SK-N-SH (cell line): Measurements from ENCODE around the gene MEAK7. TPM values are rescaled to one million over a fixed set of nuclear protein-coding genes. Genes with fewer than 3 reads are reported as not detected.

Experiments used
- CTCF ChIA-PET: fragments of 300-600, 350-600 bp; formaldehyde crosslinking; extraction: SDS; loops from one replicate; lab custom pipeline; 2021; lab: Yijun Ruan, JAX
- POLR2A ChIA-PET: fragments of 350-600 bp; sonication (Branson Sonifier 250); formaldehyde crosslinking; extraction: SDS; loops from one replicate; lab custom pipeline; 2020; ENCODE audit warnings: antibody characterized with exemption, inconsistent platforms; lab: Yijun Ruan, JAX
- DNase-seq: peaks from one replicate; pipeline ENCODE4 v3.0.0; 2012
- H2AFZ ChIP-seq: fragments of 200-600 bp; sonication (generic); 2 replicates; pipeline ENCODE4 v1.8.1; 2016; ENCODE audit warnings: antibody characterized with exemption, mild to moderate bottlenecking, low read depth
- H3F3A ChIP-seq: fragments of 200-600 bp; sonication (generic); replicated peaks from 2 replicates; pipeline ENCODE3; 2016; ENCODE audit warnings: antibody characterized with exemption, mild to moderate bottlenecking; ENCODE audit not compliant: insufficient read depth
- H3K27ac ChIP-seq, 2 experiments: fragments of 200-500 bp in 1 of 2; fragments of 200-600 bp in 1 of 2; sonication (Bioruptor generic) in 1 of 2; sonication (generic), shearing (Covaris generic) in 1 of 2; 2 replicates each; pipeline versions ENCODE4 v1.5.1 to v1.6.1; 2014 to 2016; ENCODE audit warnings: low read depth in 2 of 2, inconsistent platforms in 1 of 2, low read length in 1 of 2, mild to moderate bottlenecking in 1 of 2, mixed read lengths in 1 of 2
- H3K27me3 ChIP-seq: fragments of 200-600 bp; sonication (generic), shearing (Covaris generic); 2 replicates; pipeline ENCODE4 v1.6.1; 2016; ENCODE audit warnings: mixed run types; ENCODE audit not compliant: insufficient read depth
- H3K36me3 ChIP-seq, 2 experiments: fragments of 200-500 bp in 1 of 2; fragments of 200-600 bp in 1 of 2; sonication (Bioruptor generic) in 1 of 2; sonication (generic) in 1 of 2; replicated peaks in 1 of 2; 2 replicates each; pipeline versions ENCODE3 to v1.5.1; 2014 to 2016; ENCODE audit warnings: low read length in 1 of 2, mild to moderate bottlenecking in 1 of 2; ENCODE audit not compliant: insufficient read depth in 2 of 2, control insufficient read depth in 1 of 2
- H3K4me1 ChIP-seq, 2 experiments: fragments of 200-500 bp in 1 of 2; fragments of 200-600 bp in 1 of 2; sonication (Bioruptor generic) in 1 of 2; sonication (generic), shearing (Covaris generic) in 1 of 2; 2 replicates each; pipeline versions ENCODE4 v1.5.1 to v1.6.1; 2014 to 2016; ENCODE audit warnings: low read depth in 1 of 2, low read length in 1 of 2, mixed run types in 1 of 2; ENCODE audit not compliant: insufficient read depth in 2 of 2, control insufficient read depth in 1 of 2
- H3K4me2 ChIP-seq: fragments of 200-600 bp; sonication (generic), shearing (Covaris generic); 2 replicates; pipeline ENCODE4 v1.6.1; 2017; ENCODE audit warnings: mixed run types
- H3K4me3 ChIP-seq, 2 experiments: fragments of 200-500 bp in 1 of 2; fragments of 200-600 bp in 1 of 2; sonication (Bioruptor generic) in 1 of 2; sonication (generic), shearing (Covaris generic) in 1 of 2; 2 replicates each; pipeline versions ENCODE4 v1.5.1 to v1.8.1; 2014 to 2016; ENCODE audit warnings: low read depth in 2 of 2, inconsistent platforms in 1 of 2, low read length in 1 of 2, mild to moderate bottlenecking in 1 of 2, mixed read lengths in 1 of 2, moderate library complexity in 1 of 2
- H3K79me2 ChIP-seq: fragments of 200-600 bp; sonication (generic); 2 replicates; pipeline ENCODE4 v1.8.1; 2017; ENCODE audit warnings: mild to moderate bottlenecking; ENCODE audit not compliant: insufficient read depth
- H3K9ac ChIP-seq: fragments of 200-600 bp; sonication (generic); 2 replicates; pipeline ENCODE4 v1.6.1; 2017; ENCODE audit warnings: mixed run types
- H3K9me2 ChIP-seq: fragments of 200-600 bp; sonication (generic); 2 replicates; pipeline ENCODE4 v1.6.1; 2017; ENCODE audit warnings: mixed run types
- H3K9me3 ChIP-seq: fragments of 200-600 bp; sonication (generic); 2 replicates; pipeline ENCODE4 v1.6.1; 2017; ENCODE audit warnings: mixed run types, mild to moderate bottlenecking, moderate library complexity
- H4K20me1 ChIP-seq: fragments of 200-600 bp; sonication (generic); 2 replicates; pipeline ENCODE4 v1.6.1; 2017; ENCODE audit warnings: mild to moderate bottlenecking, mixed run types; ENCODE audit not compliant: insufficient read depth
- CHD2 ChIP-seq: fragments of 150-350 bp; IDR thresholded peaks from 2 replicates; pipeline ENCODE4 v1.6.1; 2018; ENCODE audit warnings: low read length; ENCODE audit not compliant: partially characterized antibody
- CTCF ChIP-seq: fragments of 200-600 bp; sonication (generic); IDR thresholded peaks from 2 replicates; pipeline ENCODE4 v1.6.1; 2017; ENCODE audit warnings: antibody characterized with exemption, mild to moderate bottlenecking, moderate library complexity
- ELF1 ChIP-seq: IDR thresholded peaks from 2 replicates; pipeline ENCODE4 v1.4.0; 2012
- EP300 ChIP-seq, 2 experiments: IDR thresholded peaks; 2 replicates each; pipeline versions ENCODE4 v1.4.0 to v1.6.1; 2012; ENCODE audit warnings: borderline replicate concordance in 1 of 2, low read depth in 1 of 2, low read length in 1 of 2
- FOSL2 ChIP-seq: IDR thresholded peaks from 2 replicates; pipeline ENCODE4 v1.4.0; 2012; ENCODE audit warnings: low read depth, mild to moderate bottlenecking, moderate library complexity, borderline replicate concordance
- GABPA ChIP-seq: IDR thresholded peaks from 2 replicates; pipeline ENCODE4 v1.4.0; 2012; ENCODE audit warnings: low read depth, mild to moderate bottlenecking
- GATA2 ChIP-seq: sonication (generic); formaldehyde crosslinking; IDR thresholded peaks from 2 replicates; pipeline ENCODE4 v1.5.0; 2020; ENCODE audit warnings: mild to moderate bottlenecking, missing genetic modification reagents
- JUND ChIP-seq: IDR thresholded peaks from 2 replicates; pipeline ENCODE4 v1.4.0; 2012
- MEF2A ChIP-seq: IDR thresholded peaks from 2 replicates; pipeline ENCODE4 v1.4.0; 2012; ENCODE audit warnings: low read depth, borderline replicate concordance
- MXI1 ChIP-seq: IDR thresholded peaks from 2 replicates; pipeline ENCODE4 v1.6.1; 2012; ENCODE audit warnings: mild to moderate bottlenecking, low read depth, low read length, improper control_type of control experiment
- NRF1 ChIP-seq: IDR thresholded peaks from 2 replicates; pipeline ENCODE4 v1.6.1; 2012; ENCODE audit warnings: low read depth, mild to moderate bottlenecking, low read length
- POLR2AphosphoS5 ChIP-seq: IDR thresholded peaks from 2 replicates; pipeline ENCODE4 v1.6.1; 2012; ENCODE audit warnings: low read depth, low read length
- RAD21 ChIP-seq: IDR thresholded peaks from 2 replicates; pipeline ENCODE4 v1.6.1; 2012; ENCODE audit warnings: mild to moderate bottlenecking, low read length
- REST ChIP-seq: IDR thresholded peaks from 2 replicates; pipeline ENCODE4 v1.6.1; 2012; ENCODE audit warnings: mild to moderate bottlenecking, low read depth, low read length, moderate library complexity
- RFX5 ChIP-seq: IDR thresholded peaks from 2 replicates; pipeline ENCODE4 v1.6.1; 2012; ENCODE audit warnings: mild to moderate bottlenecking, improper control_type of control experiment, low read length
- RXRA ChIP-seq: IDR thresholded peaks from 2 replicates; pipeline ENCODE4 v1.4.0; 2012; ENCODE audit warnings: low read depth, mild to moderate bottlenecking, borderline replicate concordance
- SMC3 ChIP-seq: IDR thresholded peaks from 2 replicates; pipeline ENCODE4 v1.6.1; 2012; ENCODE audit warnings: low read depth, low read length, improper control_type of control experiment
- TAF1 ChIP-seq: IDR thresholded peaks from 2 replicates; pipeline ENCODE4 v1.6.1; 2012; ENCODE audit warnings: low read depth, mild to moderate bottlenecking, low read length, moderate library complexity, borderline replicate concordance
- USF1 ChIP-seq: IDR thresholded peaks from 2 replicates; pipeline ENCODE4 v1.4.0; 2012; ENCODE audit warnings: low read depth, borderline replicate concordance
- USF2 ChIP-seq: fragments of 150-350 bp; IDR thresholded peaks from 2 replicates; pipeline ENCODE4 v1.6.1; 2017; ENCODE audit warnings: antibody characterized with exemption, low read length, low read depth, borderline replicate concordance
- YY1 ChIP-seq: IDR thresholded peaks from 2 replicates; pipeline ENCODE4 v1.4.0; 2012; ENCODE audit warnings: low read depth, mild to moderate bottlenecking
- WGBS: methylation state at CpG from one replicate; pipeline ENCODE4 v1.1.6; 2017; ENCODE audit warnings: low lambda C conversion rate; 5-methylcytosine and 5-hydroxymethylcytosine counted together
- polyA plus RNA-seq, 3 experiments: library from polyadenylated mRNA; depleted of rRNA; stranded (reverse); fragments of >200 nt; gene quantifications; 2 replicates each; pipeline ENCODE4 v1.2.3, GENCODE V29; 2012

The MEAK7 gene
- polyA plus RNA-seq, 1 of the 3 experiments (the other 2 are of a cell fraction) = 11.9 TPM

- DNase-seq = no peak
- Histone ChIP-seq H3F3A (no peaks in the 10 kb centered on the region), H2AFZ (no peak overlapping the region), H3K9me3 (no peaks in the 10 kb centered on the region), H3K36me3 (peaks cover 41 to 57% of the 10 kb centered on the region in 2 experiments), H3K4me3 (no peak overlapping the region), H4K20me1 (no peaks in the 10 kb centered on the region), H3K9me2 (no peaks in the 10 kb centered on the region), H3K4me2 (no peak overlapping the region), H3K9ac (no peak overlapping the region), H3K27ac (no peak overlapping the region), H3K79me2 (peaks cover 36% of the 10 kb centered on the region; the same call in 1 of the 2 replicates), H3K27me3 (no peaks in the 10 kb centered on the region), H3K4me1 (peaks cover 1 to 2% of the 10 kb centered on the region in 2 experiments; a peak in 2 of 4 replicates)
- 100% methylated on average over 2 of the region's 2 CpGs for WGBS
- no peak for TF ChIP-seq NRF1
- TF ChIP-seq MXI1 = no peak
- TF ChIP-seq RXRA = no peak
- no peak for TF ChIP-seq JUND
- no peak for TF ChIP-seq POLR2AphosphoS5
- no peak for TF ChIP-seq CHD2
- TF ChIP-seq YY1 = no peak
- CTCF ChIA-PET = interaction anchor here (0.7 to 2.3 kb wide), 9 partner anchors 13 to 323 kb away, joined by 3 to 13 read pairs (median 4); no protein-coding TSS in a partner anchor
- POLR2A ChIA-PET = no interaction called here
These were observed 6.2 kb downstream of the MEAK7 start for GRCh38 chr16:84498223-84498610.

GRCh38 chr16:84497418-84498222 is 6.8 kb downstream of the MEAK7 start:
- H3K9ac ChIP-seq = no peak overlapping the region
- H3K4me3 ChIP-seq = no peak overlapping the region
- no peak overlapping the region; a peak in 1 of 4 replicates for H3K27ac ChIP-seq
- peaks cover 45 to 63% of the 10 kb centered on the region in 2 experiments for H3K36me3 ChIP-seq
- no peaks in the 10 kb centered on the region for H4K20me1 ChIP-seq
- no peaks in the 10 kb centered on the region for H3K27me3 ChIP-seq
- no peak for DNase-seq
- no peaks in the 10 kb centered on the region; a peak in 1 of 4 replicates for H3K4me1 ChIP-seq
- no peaks in the 10 kb centered on the region for H3K9me2 ChIP-seq
- no peaks in the 10 kb centered on the region for H3K9me3 ChIP-seq
- POLR2A ChIA-PET = no interaction called here
- no peaks in the 10 kb centered on the region for H3F3A ChIP-seq
- CTCF ChIA-PET = interaction anchor here (0.7 to 2.3 kb wide), 8 partner anchors 13 to 322 kb away, joined by 3 to 13 read pairs (median 4); no protein-coding TSS in a partner anchor
- 74% methylated on average over 17 of the region's 18 CpGs for WGBS
- H3K79me2 ChIP-seq = peaks cover 30% of the 10 kb centered on the region; the same call in 1 of the 2 replicates
- H2AFZ ChIP-seq = no peak overlapping the region
- no peak overlapping the region for H3K4me2 ChIP-seq
- TF ChIP-seq TAF1 (no peak), MEF2A (no peak), USF2 (no peak), FOSL2 (no peak), GABPA (no peak), GATA2 (CRISPR knock-in tag) (no peak), REST (no peak), RAD21 (no peak), ELF1 (no peak), MXI1 (no peak), RFX5 (no peak), EP300 (IDR thresholded peaks at IDR 0.05; ENCODE audit: borderline replicate concordance in 1 of 2, low read depth in 1 of 2, low read length in 1 of 2) (no peak), CTCF (no peak), SMC3 (no peak), USF1 (no peak)
